ENCODE data around the gene TSHZ2. TPM values are rescaled to one million over a fixed set of nuclear protein-coding genes. Genes with fewer than 3 reads are reported as not detected.
A peak's percentile ranks its signal among the peaks of the same experiment; 100 is the strongest.

TSHZ2 gene
- total RNA-seq, 1 experiment from 2014 or later: 0.05 TPM

DNA sequence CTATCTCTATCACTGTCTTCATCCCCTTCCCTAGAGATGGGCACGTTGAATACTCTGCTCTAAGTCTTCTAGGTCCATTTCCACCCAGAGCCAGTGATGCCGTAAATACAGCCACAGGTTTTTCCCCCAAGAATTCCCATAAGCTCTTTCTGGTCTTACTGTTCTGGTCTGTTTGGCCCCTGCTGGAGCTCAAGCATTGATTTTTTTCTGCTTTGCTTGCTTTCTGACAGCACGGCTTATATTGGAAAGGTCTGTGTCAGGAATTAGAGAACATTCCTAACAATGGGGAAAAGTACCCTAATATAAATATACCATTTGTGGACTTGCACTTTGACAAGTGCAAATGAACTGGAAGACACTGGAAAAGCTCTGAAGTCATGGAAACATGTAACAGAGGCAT, 302.6 kb downstream of the TSHZ2 start:
- DNase-seq (ENCODE audit: low spot score): no peak

DNA sequence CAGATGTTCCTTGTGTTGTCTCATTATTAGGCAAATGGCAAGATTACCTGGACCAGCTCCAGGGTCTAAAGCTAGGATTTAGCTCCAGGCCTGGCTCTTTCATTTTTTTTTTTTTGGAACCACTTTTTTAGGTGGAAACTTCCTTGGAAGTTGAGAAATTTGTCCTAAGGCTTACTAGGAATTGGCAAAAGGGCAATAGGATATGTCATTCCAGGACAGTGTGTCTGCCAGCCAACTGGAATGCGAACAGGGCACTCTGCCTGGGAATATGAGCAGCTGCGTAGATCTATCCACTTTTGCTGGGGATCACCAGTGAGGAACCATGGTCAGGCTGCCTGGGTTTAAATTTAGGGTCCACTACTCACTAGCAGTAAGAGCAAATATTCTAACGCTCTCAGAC, 304.0 kb downstream of the TSHZ2 start:
- no peak for DNase-seq (ENCODE audit: low spot score)

- no peak for DNase-seq (ENCODE audit: low spot score)
Measured at GRCh38 chr20:53278555-53278954, 306.4 kb downstream of the TSHZ2 start.

DNA sequence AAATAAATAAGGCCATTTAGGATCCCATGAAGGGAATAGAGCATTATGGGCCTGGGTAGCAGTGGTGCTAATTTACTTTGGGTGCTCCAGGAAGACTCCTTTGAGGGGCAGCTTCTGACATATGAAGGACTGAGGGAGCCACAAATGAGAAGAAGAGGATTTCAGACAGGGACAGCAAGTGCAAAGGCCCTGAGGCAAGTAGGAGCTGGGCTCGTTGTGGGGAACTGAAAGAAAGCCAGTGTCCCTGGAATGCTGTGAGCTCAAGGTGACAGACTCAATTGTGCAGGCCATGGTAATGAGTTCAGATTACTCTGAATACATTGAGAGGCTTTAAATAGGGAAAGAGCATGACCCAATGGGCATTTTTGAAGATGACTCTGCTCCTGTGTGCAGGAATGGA, 307.6 kb downstream of the TSHZ2 start:
- DNase-seq (ENCODE audit: low spot score): no peak

- no peak for DNase-seq (ENCODE audit: low spot score)
Measured at GRCh38 chr20:53281557-53282117, 309.5 kb downstream of the TSHZ2 start.

GRCh38 chr20:53282217-53282955, 310.2 kb downstream of the TSHZ2 start:
- DNase-seq (ENCODE audit: low spot score): no peak

GRCh38 chr20:53283011-53283410, 310.9 kb downstream of the TSHZ2 start:
- no peak for DNase-seq (ENCODE audit: low spot score)

- DNase-seq (ENCODE audit: low spot score): no peak
Measured at GRCh38 chr20:53283597-53283996, 311.4 kb downstream of the TSHZ2 start.

DNA sequence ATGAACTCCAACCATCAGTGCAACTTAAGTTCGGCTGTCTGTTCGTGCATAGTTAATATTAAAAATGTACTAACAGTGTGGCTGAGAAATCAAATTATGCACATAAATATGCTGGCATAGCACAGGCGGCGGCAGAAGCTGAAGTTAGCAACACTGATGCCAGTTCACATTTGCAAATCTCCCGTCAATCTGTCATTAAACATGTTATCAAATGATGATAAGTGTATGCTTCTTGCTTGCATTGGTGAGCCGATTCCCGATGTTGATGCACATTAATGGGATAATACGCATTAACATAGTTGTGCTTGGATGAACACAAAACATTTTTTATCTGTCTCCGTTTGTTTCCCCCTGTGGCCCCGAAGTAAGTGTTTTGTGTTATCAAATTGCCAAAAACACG, 312.1 kb downstream of the TSHZ2 start:
- no peak for DNase-seq (ENCODE audit: low spot score)

- DNase-seq (ENCODE audit: low spot score): no peak
Measured at GRCh38 chr20:53284696-53285095, 312.5 kb downstream of the TSHZ2 start.

GRCh38 chr20:53287357-53288042, 315.3 kb downstream of the TSHZ2 start:
- DNase-seq (ENCODE audit: low spot score): no peak

DNA sequence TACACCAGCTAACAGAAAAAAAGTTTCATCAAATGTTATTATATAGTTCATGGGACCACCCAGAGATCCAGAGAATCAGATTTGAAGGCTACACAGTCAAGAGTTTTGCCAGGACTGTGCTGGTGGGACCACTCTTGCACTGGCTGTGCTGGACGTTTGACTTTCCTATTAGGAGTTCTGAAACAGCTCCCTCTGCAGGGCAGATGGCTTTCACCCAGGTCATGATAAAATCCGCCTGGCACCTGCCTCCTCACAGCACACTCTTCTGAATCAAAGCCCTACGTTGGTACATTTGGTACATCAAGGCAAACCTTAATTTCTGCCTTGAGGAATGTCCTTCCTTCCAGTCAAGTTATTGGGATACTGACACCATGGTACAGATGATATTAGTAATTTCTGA, 319.4 kb downstream of the TSHZ2 start:
- peak; percentile 37 for DNase-seq (ENCODE audit: low spot score)

DNA sequence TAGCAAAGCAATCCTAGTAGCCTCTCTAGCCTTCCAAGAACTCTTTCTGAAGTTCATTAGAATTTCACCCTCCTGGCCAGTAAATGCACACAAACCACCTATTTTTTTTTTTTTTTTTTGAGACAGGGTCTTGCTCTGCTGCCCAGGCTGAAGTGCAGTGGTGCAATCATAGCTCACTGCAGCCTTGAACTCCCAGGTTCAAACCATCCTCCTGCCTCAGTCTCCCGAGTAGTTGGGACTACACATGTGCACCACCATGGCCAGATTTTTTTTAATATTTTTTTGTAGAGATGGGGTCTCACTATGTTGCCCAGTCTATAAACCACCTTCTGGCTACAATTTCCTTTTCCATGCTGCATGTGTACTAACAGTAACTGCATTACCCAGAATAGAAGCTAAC, 320.2 kb downstream of the TSHZ2 start:
- no peak for DNase-seq (ENCODE audit: low spot score)

- DNase-seq (ENCODE audit: low spot score): no peak
Measured at GRCh38 chr20:53294804-53295203, 322.6 kb downstream of the TSHZ2 start.

- no peak for DNase-seq (ENCODE audit: low spot score)
Measured at GRCh38 chr20:53296025-53296424, 323.9 kb downstream of the TSHZ2 start.

DNA sequence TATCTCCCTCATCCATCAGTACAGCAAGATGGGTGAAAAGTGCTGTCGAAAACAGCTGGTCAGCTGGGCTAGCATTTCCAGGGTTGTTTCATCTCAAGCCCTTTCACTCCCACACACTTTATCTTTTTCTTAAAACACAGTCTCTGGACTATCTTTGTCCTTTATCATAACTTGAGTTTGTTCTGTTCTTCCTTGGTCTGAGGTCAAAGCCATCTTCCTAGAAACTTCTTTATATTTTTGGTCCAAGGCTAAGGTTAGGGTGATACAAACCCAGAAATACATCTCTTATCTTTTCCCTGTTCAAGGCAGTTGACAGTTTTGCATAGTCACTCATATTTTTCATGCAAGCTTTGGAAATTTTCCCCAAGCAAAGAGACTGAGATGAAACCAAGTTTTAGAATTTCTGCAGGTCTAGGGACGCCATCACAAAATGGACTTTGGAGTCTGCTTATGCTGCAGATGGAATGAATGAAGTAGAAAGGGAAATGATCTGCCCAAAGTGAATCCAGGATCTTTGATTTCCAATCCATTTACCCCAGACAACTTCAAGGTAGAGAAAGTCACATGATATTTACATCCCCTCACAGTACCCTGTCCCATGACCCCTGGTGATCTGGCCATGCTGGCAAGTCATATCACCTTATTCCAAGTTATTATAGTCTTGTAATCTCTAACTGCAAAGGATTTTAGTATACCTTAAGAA, 324.4 kb downstream of the TSHZ2 start:
- DNase-seq (ENCODE audit: low spot score): no peak

DNA sequence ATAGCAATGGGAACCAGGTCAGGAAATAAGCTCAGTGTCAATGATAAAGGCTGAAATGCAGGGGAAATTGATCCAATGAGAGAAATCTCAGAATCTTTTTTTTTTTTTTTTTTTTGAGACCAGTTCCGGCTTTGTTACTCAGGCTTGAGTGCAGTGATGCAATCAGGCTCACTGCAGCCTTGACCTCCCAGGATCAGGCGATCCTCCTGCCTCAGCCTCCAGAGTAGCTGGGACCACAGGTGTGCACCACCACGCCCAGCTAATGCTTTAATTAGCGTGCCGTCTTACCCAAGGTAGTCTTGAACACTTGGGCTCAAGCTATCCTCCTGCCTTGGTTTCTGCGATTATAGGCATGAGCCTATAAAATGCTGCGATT, 325.0 kb downstream of the TSHZ2 start:
- no peak for DNase-seq (ENCODE audit: low spot score)

DNA sequence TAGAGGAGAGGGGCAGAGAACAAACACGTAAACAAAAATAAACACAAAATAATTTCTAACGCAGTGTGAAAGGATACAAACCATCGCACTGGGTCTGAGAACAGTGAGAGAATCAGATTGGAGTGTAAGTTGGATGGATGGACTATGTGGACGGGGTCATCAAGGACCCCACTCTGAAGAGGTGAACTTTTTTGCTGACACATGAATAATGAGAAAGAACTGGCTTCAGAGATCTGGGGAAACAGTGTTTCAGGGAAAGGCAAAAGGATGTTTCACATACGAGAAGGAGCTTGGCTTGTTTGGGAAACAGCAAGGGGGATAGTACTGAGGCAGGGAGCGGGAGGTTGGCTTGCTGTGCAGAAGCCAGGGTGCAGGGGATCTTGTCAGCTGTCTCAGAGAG, 326.1 kb downstream of the TSHZ2 start:
- DNase-seq (ENCODE audit: low spot score): no peak

- no peak for DNase-seq (ENCODE audit: low spot score)
Measured at GRCh38 chr20:53298911-53299310, 326.8 kb downstream of the TSHZ2 start.

DNA sequence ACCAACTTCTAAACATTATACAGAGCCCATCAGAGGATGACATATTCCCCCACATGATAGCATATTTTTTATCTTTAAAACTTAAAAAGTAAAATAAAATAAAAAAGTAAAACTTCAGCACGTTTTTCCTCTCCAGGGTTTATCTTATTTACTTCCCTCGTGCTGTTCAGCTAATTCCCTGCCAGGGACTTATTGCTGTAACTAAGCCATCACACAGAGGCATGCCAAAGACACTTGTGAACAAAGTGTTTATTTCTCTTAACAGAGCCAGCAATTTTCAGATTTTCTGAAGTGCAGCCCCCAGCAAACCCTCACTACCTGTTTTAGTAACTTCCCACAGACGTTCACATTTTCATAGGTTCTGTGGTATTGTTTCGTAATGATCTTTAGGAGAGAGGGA, 327.7 kb downstream of the TSHZ2 start:
- no peak for DNase-seq (ENCODE audit: low spot score)

- no peak for DNase-seq (ENCODE audit: low spot score)
Measured at GRCh38 chr20:53301869-53302268, 329.7 kb downstream of the TSHZ2 start.

DNA sequence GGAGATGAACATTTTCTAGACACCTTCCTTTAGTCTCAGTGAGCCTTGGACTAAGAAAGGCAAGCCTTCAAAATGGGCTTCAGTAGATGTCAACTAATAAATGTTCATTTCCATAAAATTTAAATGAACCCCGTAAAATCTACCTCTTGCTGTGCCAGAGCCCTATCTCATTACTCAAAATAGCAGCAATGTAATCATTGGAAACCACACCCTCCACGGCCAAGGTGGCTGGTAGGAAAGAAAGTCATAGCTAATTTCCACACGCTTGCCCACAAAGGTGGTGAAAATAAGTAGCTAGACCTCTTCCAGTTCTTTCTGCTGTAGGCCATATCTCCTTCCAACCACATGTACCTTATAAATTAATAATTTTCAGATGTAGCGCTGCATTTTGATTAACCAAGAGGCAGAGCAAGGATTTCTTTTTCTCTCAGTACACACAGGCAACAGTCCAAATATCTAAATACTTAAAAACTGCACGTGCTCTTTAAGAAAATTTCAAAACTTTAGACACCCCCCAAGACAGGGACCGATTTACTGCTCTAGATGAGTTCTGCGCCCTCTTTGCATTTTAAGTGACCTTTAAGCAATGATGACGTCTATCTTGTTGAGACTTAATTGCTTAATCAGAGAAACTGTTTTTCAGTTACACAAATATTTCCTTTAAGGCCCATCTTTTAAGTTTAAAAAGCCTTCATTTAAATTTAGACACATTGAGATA, 330.7 kb downstream of the TSHZ2 start:
- no peak for DNase-seq (ENCODE audit: low spot score)

Measured in HT-29 (cell line).